Neural crest cell (in vitro differentiated cells): ENCODE results near the gene GIPC3. TPM values are rescaled to one million over a fixed set of nuclear protein-coding genes. Genes with fewer than 3 reads are reported as not detected.
A peak's percentile ranks its signal among the peaks of the same experiment; 100 is the strongest.

Source experiments
- DNase-seq: peaks from one replicate; pipeline ENCODE4 v3.0.0; 2021; ENCODE audit warnings: low read depth, mixed read lengths, low spot score
- H3K27ac Mint-ChIP-seq: one replicate; pipeline ENCODE4 v1.8.0; 2021; ENCODE audit warnings: mild to moderate bottlenecking, mixed read lengths; ENCODE audit not compliant: unreplicated experiment
- H3K27me3 Mint-ChIP-seq: 2 replicates; pipeline ENCODE4 v1.8.0; 2021; ENCODE audit warnings: low read depth, mild to moderate bottlenecking, mixed read lengths
- H3K36me3 Mint-ChIP-seq: 2 replicates; pipeline ENCODE4 v1.8.0; 2021; ENCODE audit warnings: low read depth, mild to moderate bottlenecking, mixed read lengths
- H3K4me1 Mint-ChIP-seq: 2 replicates; pipeline ENCODE4 v1.8.0; 2021; ENCODE audit warnings: mixed read lengths
- H3K4me3 Mint-ChIP-seq: one replicate; pipeline ENCODE4 v1.8.0; 2021; ENCODE audit warnings: mild to moderate bottlenecking, mixed read lengths
- H3K9me3 Mint-ChIP-seq: 2 replicates; pipeline ENCODE4 v1.8.0; 2021; ENCODE audit warnings: mixed read lengths
- total RNA-seq: library from RNA; stranded (reverse); gene quantifications from 2 replicates; pipeline ENCODE4 v1.2.1, GENCODE V29; 2021
- TF ChIP-seq, protein P1 (sequence below): fragments of 200-600 bp; sonication (generic); conservative IDR thresholded peaks from 2 replicates; pipeline ENCODE4 v1.5.0; 2021; ENCODE audit warnings: antibody characterized with exemption, mild to moderate bottlenecking

The GIPC3 gene
- total RNA-seq, 1 donor from 2014 or later, result 0.19 TPM

DNA sequence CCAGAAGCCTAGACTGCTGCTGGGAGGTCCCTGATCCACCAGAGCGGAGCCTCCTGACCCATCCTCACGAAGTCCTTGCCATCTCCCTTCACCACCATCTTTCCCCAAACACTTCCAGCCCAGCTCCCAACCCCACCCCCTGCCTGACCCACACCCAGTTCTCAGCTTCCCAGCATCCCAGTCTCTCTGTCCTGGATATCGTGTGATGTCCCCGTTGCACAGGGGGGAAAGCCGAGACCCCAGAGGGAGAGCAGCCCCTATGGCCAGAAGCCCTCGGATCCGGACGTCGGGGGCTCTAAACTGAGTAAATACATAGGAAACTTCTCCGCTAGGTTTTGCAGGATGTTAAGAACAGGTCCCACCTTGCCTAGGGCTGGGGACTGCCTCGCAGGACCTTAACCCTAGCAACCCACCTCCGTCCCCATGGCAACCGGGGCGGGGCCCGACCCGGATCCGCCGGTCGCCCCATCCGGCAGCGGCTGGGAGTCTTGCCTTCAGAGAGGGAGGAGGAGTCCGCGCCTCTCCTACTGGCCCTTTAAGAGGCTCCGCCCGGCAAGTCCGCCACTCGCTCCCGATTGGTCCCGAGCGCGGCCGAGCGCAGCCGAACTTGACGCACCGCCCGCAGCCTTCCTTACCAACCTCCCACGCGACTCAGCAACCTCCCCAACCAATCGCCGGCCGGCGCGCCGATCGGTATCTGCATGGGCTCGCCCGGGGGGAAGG is 13.0 kb upstream of the GIPC3 start:
- Mint-ChIP-seq H3K27ac (no peak overlapping the region), H3K4me3 (peak overlapping the region; percentile 95), H3K4me1 (peaks cover 41% of the 10 kb centered on the region), H3K9me3 (no peaks in the 10 kb centered on the region), H3K36me3 (peaks cover 10% of the 10 kb centered on the region), H3K27me3 (peaks cover 21% of the 10 kb centered on the region)
- DNase-seq, result peak; percentile 96
- TF ChIP-seq, protein P1, sequence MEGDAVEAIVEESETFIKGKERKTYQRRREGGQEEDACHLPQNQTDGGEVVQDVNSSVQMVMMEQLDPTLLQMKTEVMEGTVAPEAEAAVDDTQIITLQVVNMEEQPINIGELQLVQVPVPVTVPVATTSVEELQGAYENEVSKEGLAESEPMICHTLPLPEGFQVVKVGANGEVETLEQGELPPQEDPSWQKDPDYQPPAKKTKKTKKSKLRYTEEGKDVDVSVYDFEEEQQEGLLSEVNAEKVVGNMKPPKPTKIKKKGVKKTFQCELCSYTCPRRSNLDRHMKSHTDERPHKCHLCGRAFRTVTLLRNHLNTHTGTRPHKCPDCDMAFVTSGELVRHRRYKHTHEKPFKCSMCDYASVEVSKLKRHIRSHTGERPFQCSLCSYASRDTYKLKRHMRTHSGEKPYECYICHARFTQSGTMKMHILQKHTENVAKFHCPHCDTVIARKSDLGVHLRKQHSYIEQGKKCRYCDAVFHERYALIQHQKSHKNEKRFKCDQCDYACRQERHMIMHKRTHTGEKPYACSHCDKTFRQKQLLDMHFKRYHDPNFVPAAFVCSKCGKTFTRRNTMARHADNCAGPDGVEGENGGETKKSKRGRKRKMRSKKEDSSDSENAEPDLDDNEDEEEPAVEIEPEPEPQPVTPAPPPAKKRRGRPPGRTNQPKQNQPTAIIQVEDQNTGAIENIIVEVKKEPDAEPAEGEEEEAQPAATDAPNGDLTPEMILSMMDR, result no peak

DNA sequence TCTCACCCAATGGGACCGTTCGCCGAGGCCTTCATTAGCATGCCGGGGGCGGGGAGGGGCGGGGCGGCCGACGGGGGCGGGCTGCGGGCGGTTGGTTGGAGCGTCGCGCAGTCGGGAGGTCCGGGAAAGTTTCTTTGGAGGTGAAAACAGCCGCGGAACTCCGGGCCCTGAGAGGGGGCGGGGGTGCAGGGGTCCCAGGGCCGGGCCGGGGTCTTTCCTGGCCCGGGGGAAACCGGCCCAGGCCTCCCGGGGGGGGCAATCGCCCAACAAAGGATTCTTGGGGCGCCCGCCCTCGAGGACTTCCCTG is 12.5 kb upstream of the GIPC3 start, which contains the start of gene HMG20B:
HMG20B (plus strand) TSS at position 90 of the 307 bp plus-strand sequence. CDS start 366 bp downstream, outside the sequence.
- TF ChIP-seq, protein P1, result no peak
- Mint-ChIP-seq H3K4me1 (peaks cover 41% of the 10 kb centered on the region), H3K4me3 (peak within 1 kb of the TSS; percentile 95), H3K27me3 (peaks cover 21% of the 10 kb centered on the region), H3K27ac (no peak within 1 kb of the TSS), H3K36me3 (peaks cover 10% of the 10 kb centered on the region), H3K9me3 (no peaks in the 10 kb centered on the region)
- no peak for DNase-seq

DNA sequence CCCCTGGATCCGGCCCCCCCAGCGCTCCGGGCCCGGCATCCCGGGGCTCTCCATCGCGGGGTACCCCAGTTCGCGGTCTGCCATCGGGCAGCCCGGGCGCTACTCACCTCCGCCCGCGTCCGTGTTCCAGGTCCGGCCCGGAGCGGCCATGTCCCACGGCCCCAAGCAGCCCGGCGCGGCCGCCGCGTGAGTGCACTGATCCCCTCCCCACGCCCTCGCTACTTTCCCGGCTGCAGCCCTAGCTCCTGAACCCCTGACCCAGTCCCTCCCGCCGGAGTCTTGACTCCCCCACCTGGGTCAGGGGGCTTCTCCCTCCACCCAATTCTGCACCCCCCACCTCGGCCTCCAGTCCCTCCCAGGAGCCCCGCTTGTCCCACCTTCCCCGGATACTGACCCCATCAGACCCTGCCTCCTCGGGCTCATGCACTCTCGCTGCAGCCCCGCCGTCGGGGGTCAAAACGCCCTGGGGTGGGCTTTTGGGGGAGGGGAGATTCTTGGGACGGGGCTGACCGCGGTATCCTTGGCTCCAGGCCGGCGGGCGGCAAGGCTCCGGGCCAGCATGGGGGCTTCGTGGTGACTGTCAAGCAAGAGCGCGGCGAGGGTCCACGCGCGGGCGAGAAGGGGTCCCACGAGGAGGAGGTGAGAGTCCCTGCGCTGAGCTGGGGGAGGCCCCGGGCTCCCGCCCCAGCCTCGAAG is 12.0 kb upstream of the GIPC3 start:
- peaks cover 10% of the 10 kb centered on the region for H3K36me3 Mint-ChIP-seq
- TF ChIP-seq, protein P1, result no peak
- peak overlapping the region; percentile 89 for H3K4me3 Mint-ChIP-seq
- H3K27me3 Mint-ChIP-seq, result peaks cover 21% of the 10 kb centered on the region
- peaks cover 41% of the 10 kb centered on the region for H3K4me1 Mint-ChIP-seq
- DNase-seq, result no peak
- no peak overlapping the region for H3K27ac Mint-ChIP-seq
- no peaks in the 10 kb centered on the region for H3K9me3 Mint-ChIP-seq

DNA sequence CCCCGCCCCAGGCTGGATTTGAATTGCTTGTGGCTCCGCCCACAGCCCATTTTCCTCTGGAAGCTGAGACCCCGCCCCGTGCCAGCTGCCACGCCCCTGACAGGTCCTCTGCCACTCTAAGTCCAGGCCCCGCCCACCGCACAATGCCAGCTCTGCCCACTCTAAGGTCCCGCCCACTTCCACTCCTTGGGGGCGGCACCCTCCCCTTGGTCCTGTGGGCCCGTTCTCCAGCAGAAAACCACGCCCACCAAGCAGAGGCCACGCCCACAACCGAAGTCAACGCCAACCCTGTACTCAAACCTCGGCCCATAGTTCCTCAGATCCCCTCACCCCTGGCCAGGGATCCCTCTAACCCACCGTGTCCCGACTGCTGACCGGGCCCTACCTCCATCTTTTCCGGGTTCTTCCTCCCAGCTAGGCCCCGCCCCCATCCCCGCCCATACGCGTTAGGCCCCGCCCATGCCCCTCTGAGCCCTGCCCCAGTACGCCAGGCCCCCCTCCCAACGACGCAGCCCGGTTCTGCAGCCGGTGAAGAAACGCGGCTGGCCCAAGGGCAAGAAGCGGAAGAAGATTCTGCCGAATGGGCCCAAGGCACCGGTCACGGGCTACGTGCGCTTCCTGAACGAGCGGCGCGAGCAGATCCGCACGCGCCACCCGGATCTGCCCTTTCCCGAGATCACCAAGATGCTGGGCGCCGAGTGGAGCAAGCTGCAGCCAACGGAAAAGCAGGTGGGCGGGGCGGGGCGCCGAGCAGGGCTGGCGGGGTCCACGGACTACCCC is 11.2 kb upstream of the GIPC3 start:
- Mint-ChIP-seq H3K9me3 (no peaks in the 10 kb centered on the region), H3K4me3 (peak overlapping the region; percentile 89), H3K27ac (no peak overlapping the region), H3K4me1 (peaks cover 36% of the 10 kb centered on the region), H3K36me3 (peaks cover 10% of the 10 kb centered on the region), H3K27me3 (peaks cover 25% of the 10 kb centered on the region)
- peak; percentile 81 for DNase-seq
- TF ChIP-seq, protein P1, result no peak

DNA sequence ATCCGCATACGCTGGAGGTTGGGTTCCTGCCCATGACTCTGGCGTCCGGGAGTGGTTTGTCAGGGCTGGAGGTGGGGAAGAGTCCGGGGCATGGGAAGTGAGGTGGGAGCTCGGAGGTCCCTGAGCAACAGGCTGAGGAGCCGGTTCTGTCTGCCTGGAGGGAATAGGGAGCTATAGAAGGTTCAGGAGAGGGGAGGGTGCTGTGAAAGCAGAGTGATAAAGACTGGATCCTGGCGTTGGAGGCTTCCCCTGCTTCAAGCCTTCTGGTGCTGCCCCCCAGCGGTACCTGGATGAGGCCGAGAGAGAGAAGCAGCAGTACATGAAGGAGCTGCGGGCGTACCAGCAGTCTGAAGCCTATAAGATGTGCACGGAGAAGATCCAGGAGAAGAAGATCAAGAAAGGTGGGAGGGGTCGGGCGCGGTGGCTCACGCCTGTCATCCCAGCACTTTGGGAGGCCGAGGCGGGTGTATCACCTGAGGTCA is 10.0 kb upstream of the GIPC3 start:
- Mint-ChIP-seq H3K9me3 (no peaks in the 10 kb centered on the region), H3K27ac (no peak overlapping the region), H3K4me1 (peaks cover 36% of the 10 kb centered on the region), H3K36me3 (peaks cover 10% of the 10 kb centered on the region), H3K4me3 (peak overlapping the region; percentile 89), H3K27me3 (peaks cover 31% of the 10 kb centered on the region)
- no peak for DNase-seq
- TF ChIP-seq, protein P1, result peak; percentile 49
